ENCODE results near the gene KRTAP5-11. TPM values are rescaled to one million over a fixed set of nuclear protein-coding genes. Genes with fewer than 3 reads are reported as not detected.
A peak's percentile ranks its signal among the peaks of the same experiment; 100 is the strongest.
"Not testable (repeated sequence)": the region's sequence is repeated elsewhere in the genome, so short reads cannot be mapped to it uniquely, and the experiment has no call there.

Gene KRTAP5-11
- total RNA-seq, 4 donors from 2014 or later, result not detected

- no peaks in the 10 kb centered on the region for H3K4me1 ChIP-seq
- no peaks in the 10 kb centered on the region for H3K9me3 ChIP-seq
- DNase-seq, result peak in 1 of 3 donors; percentile 13
- no peaks in the 10 kb centered on the region for H3K36me3 ChIP-seq
- H3K27me3 ChIP-seq, result no peaks in the 10 kb centered on the region
- H3K4me3 ChIP-seq, result no peak overlapping the region
- no peak overlapping the region for H3K27ac ChIP-seq
- TF ChIP-seq CTCF (IDR thresholded peaks at IDR 0.05) (no peak), POLR2A (IDR thresholded peaks at IDR 0.05) (no peak)
These were observed 46.9 kb downstream of the KRTAP5-11 start for GRCh38 chr11:71535825-71536224.

GRCh38 chr11:71534711-71535608 lies 47.7 kb downstream of the KRTAP5-11 start:
- not testable (repeated sequence) for H3K4me3 ChIP-seq, H3K27me3 ChIP-seq, H3K4me1 ChIP-seq, H3K9me3 ChIP-seq, H3K27ac ChIP-seq, H3K36me3 ChIP-seq
- DNase-seq, result peak in 1 of 3 donors; percentile 18

- Histone ChIP-seq H3K36me3 (no peaks in the 10 kb centered on the region), H3K4me3 (no peak overlapping the region), H3K4me1 (no peaks in the 10 kb centered on the region), H3K9me3 (no peaks in the 10 kb centered on the region), H3K27me3 (no peaks in the 10 kb centered on the region), H3K27ac (no peak overlapping the region)
- TF ChIP-seq POLR2A (IDR thresholded peaks at IDR 0.05) (no peak), CTCF (IDR thresholded peaks at IDR 0.05) (no peak)
- peak in 1 of 3 donors; percentile 8 for DNase-seq
These were observed 50.6 kb downstream of the KRTAP5-11 start for GRCh38 chr11:71532036-71532610.

Small RNA genes lying within 50 kb of the gene (small RNA-seq; reads per million reads assigned to genes)
- gene AP000867.1, result 0 reads per million in 2 donors
- gene KRTAP5-14P, result 0 reads per million in 2 donors

Other genes starting within 250 kb of the KRTAP5-11 start
- 100 to 1,000 TPM in 1 of 4 donors, 10 to 100 TPM in 2, 1 to 10 TPM in 1; 5.0 to 101 (median 36.8) TPM for gene DHCR7, start 134.5 kb downstream of the KRTAP5-11 start, total RNA-seq
- 100 to 1,000 TPM; 183 to 349 (median 294) TPM for gene NADSYN1, start 129.7 kb downstream of the KRTAP5-11 start, total RNA-seq
- gene KRTAP5-7, start 55.6 kb downstream of the KRTAP5-11 start, total RNA-seq, result 1 to 10 TPM in 1 of 4 donors, not detected in 3; 2.7 TPM
- gene KRTAP5-8, start 44.9 kb downstream of the KRTAP5-11 start, total RNA-seq, result 1 to 10 TPM in 2 of 4 donors, not detected in 2; 5.8 to 6.0 TPM
- gene KRTAP5-9, start 34.5 kb downstream of the KRTAP5-11 start, total RNA-seq, result 1 to 10 TPM in 2 of 4 donors, not detected in 2; 1.3 to 2.0 TPM
- gene KRTAP5-10, start 17.3 kb downstream of the KRTAP5-11 start, total RNA-seq, result not detected

Data from Peyer's patch (tissue), 4 donors.